Stomach (tissue), 9 donors: ENCODE data around the gene TARBP1. TPM values are rescaled to one million over a fixed set of nuclear protein-coding genes. Genes with fewer than 3 reads are reported as not detected.

Experiments used
- DNase-seq, 2 donors: peaks; one replicate each; pipeline versions ENCODE4 v3.0.0 to v3.0.0-alpha.2; 2013 to 2019
- H3K27ac ChIP-seq, 5 donors: fragments of 200-600 bp in 4 of 5; sonication (generic) in 4 of 5; one replicate each; pipeline ENCODE4 v1.5.1; 2013 to 2019; ENCODE audit warnings: mild to moderate bottlenecking in 1 of 5, moderate library complexity in 1 of 5
- H3K27me3 ChIP-seq, 3 donors: fragments of 200-600 bp; sonication (generic); one replicate each; pipeline ENCODE4 v1.5.1; 2017 to 2019; ENCODE audit warnings: mixed run types in 1 of 3
- H3K36me3 ChIP-seq, 4 donors: fragments of 200-600 bp; sonication (generic); 1 replicate in 3 of 4; 2 replicates in 1 of 4; pipeline ENCODE4 v1.5.1; 2016 to 2019
- H3K4me1 ChIP-seq, 4 donors: fragments of 200-600 bp; sonication (generic); one replicate each; pipeline ENCODE4 v1.5.1; 2016 to 2019
- H3K4me3 ChIP-seq, 4 donors: fragments of 200-600 bp; sonication (generic) in 3 of 4; one replicate each; pipeline ENCODE4 v1.5.1; 2016 to 2019; ENCODE audit warnings: mild to moderate bottlenecking in 1 of 4
- H3K9me3 ChIP-seq, 4 donors: fragments of 200-600 bp; sonication (generic); one replicate each; pipeline ENCODE4 v1.5.1; 2016 to 2019
- EP300 ChIP-seq: sonication (generic); formaldehyde crosslinking; IDR thresholded peaks from one replicate; pipeline ENCODE4 v1.6.1; 2017; ENCODE audit warnings: antibody characterized with exemption
- POLR2A ChIP-seq, 4 donors: fragments of 450-650 bp; IDR thresholded peaks; one replicate each; pipeline ENCODE4 v1.6.1; 2016; ENCODE audit warnings: antibody characterized with exemption in 4 of 4, control low read depth in 2 of 4, mild to moderate bottlenecking in 1 of 4, moderate library complexity in 1 of 4
- POLR2AphosphoS5 ChIP-seq, 3 donors: sonication (generic); formaldehyde crosslinking; IDR thresholded peaks; one replicate each; pipeline ENCODE4 v1.6.1; 2016; ENCODE audit warnings: antibody characterized with exemption in 3 of 3
- WGBS, 5 donors: extraction: QIAGEN DNeasy Blood & Tissue Kit in 3 of 5; methylation state at CpG; one replicate each; pipeline versions ENCODE4 v1.1.5 to v1.1.7; 2013 to 2018; 5-methylcytosine and 5-hydroxymethylcytosine counted together
- intact Hi-C: fragments of 100-400 bp; cut with DNase I; formaldehyde crosslinking; loops from one replicate; pipeline ENCODE4 v1.15.1; 2023; ENCODE audit warnings: low total_unique reads
- polyA plus RNA-seq, 3 donors: library from polyadenylated mRNA; stranded (reverse); fragments of 200-250 nt; gene quantifications; one replicate each; pipeline ENCODE4 v1.2.3, GENCODE V29; 2013
- total RNA-seq, 5 donors: library from RNA; depleted of rRNA; stranded (reverse); fragments of >200 nt; gene quantifications; one replicate each; pipeline versions ENCODE4 v1.1.0 to v1.2.3, GENCODE V29; 2014 to 2016
- TF ChIP-seq, protein P1 (sequence below), 7 experiments: fragments of 450-650 bp in 4 of 7; fragments of 200-600 bp in 3 of 7; sonication (generic) in 3 of 7; IDR thresholded peaks; one replicate each; pipeline ENCODE4 v1.5.1; 2016 to 2019; ENCODE audit warnings: antibody characterized with exemption in 7 of 7, control low read depth in 2 of 7, mild to moderate bottlenecking in 1 of 7
- donor health status: healthy with polysubstance abuse.
- donor health status: Bipolar disorder and iron deficiency.
- donor health status: healthy.

TARBP1 gene
- total and polyA plus RNA-seq, 8 donors, result 5.7 to 63.2 (median 30.3) TPM

DNA sequence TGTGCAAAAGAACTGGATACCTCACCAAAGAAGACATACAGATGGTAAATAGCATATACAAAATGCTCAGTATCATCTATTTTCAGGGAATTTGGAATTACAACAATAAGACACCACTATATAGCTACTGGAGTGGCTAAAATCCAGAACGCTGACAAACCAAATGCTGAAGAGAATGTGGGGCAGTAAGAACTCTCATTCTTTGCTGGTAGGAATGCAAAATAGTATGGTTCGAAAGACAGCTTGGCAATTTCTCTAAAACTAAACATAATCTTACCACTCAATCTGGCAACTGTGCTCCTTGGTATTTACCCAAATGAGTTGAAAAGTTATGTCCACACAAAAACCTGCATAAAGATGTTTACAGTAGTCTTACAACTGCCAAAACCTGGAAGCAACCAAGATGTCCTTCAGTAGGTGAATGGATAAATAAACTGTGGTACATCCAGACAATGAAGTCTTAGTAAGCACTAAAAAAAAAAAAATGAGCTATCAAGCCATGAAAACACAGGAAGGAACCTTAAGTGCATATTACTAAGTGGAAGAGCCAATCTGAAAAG, 26.5 kb downstream of the TARBP1 start:
- TF ChIP-seq EP300 (no peak), POLR2AphosphoS5 (IDR thresholded peaks at IDR 0.05) (peak in 1 of 3 donors; percentile 7)
- intact Hi-C loops, result no loop called here
- DNase-seq, result no peak

DNA sequence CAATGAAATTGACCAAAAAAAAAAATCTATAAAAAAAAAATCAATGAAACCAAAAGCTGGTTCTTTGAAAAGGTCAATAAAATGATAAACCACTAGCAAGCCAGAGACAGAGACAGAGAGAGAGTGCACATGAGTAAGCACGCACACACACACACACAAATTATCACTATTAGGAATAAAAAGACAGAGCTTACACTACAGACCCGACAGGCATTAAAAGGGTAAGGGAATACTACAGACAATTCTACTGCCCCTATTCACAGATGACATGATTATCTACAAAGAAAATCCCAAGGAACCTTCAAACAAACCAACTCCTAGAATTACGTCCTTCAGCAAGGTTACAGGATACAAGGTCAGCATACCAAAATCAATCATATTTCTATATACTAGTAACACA, 38.6 kb downstream of the TARBP1 start:
- H3K27me3 ChIP-seq, result no peaks in the 10 kb centered on the region
- DNase-seq, result no peak
- H3K27ac ChIP-seq, result no peak overlapping the region
- peaks cover 0 to 10% (median 7%) of the 10 kb centered on the region in 4 donors for H3K4me1 ChIP-seq
- TF ChIP-seq, protein P1, sequence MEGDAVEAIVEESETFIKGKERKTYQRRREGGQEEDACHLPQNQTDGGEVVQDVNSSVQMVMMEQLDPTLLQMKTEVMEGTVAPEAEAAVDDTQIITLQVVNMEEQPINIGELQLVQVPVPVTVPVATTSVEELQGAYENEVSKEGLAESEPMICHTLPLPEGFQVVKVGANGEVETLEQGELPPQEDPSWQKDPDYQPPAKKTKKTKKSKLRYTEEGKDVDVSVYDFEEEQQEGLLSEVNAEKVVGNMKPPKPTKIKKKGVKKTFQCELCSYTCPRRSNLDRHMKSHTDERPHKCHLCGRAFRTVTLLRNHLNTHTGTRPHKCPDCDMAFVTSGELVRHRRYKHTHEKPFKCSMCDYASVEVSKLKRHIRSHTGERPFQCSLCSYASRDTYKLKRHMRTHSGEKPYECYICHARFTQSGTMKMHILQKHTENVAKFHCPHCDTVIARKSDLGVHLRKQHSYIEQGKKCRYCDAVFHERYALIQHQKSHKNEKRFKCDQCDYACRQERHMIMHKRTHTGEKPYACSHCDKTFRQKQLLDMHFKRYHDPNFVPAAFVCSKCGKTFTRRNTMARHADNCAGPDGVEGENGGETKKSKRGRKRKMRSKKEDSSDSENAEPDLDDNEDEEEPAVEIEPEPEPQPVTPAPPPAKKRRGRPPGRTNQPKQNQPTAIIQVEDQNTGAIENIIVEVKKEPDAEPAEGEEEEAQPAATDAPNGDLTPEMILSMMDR (IDR thresholded peaks at IDR 0.05), result no peak
- TF ChIP-seq POLR2A (IDR thresholded peaks at IDR 0.05) (no peak), EP300 (no peak), POLR2AphosphoS5 (IDR thresholded peaks at IDR 0.05) (no peak)
- no peak overlapping the region for H3K4me3 ChIP-seq
- WGBS, 5 donors, result 90 to 98% (median 94%) methylated on average over 3 of the region's 3 CpGs
- peaks cover 7 to 51% (median 50%) of the 10 kb centered on the region in 4 donors for H3K36me3 ChIP-seq
- peaks cover 0 to 12% (median 0%) of the 10 kb centered on the region in 4 donors for H3K9me3 ChIP-seq
- intact Hi-C loops, result no loop called here

More for the DNA sequence above, 26.5 kb downstream of the TARBP1 start:
- Histone ChIP-seq H3K27ac (no peak overlapping the region), H3K9me3 (no peaks in the 10 kb centered on the region), H3K4me3 (no peak overlapping the region), H3K36me3 (peaks cover 0 to 53% (median 39%) of the 10 kb centered on the region in 4 donors), H3K4me1 (no peaks in the 10 kb centered on the region), H3K27me3 (no peaks in the 10 kb centered on the region)
- 51 to 71% (median 58%) methylated on average over 2 of the region's 2 CpGs for WGBS, 5 donors

DNA sequence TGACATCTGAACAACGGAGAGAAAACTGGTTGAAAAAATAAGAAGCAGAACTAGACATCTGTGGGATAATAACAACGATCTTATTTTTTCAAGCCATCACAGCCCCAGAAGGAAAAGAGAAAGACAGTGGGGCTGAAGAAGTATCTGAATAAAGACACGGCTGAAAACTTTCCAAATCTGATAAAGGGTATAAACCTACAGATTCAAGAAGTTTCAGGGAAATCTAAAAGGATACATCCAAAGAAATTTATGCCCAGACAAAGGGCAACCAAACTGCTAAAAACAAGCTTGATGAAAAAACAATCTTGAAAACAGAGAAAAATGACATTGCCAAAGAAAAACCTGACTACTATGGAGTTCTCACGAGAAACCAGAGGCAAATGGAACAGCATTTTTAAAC, 40.4 kb downstream of the TARBP1 start:
- DNase-seq, result no peak
- Histone ChIP-seq H3K27ac (no peak overlapping the region), H3K9me3 (peaks cover 0 to 12% (median 0%) of the 10 kb centered on the region in 4 donors), H3K27me3 (no peaks in the 10 kb centered on the region), H3K4me3 (no peak overlapping the region), H3K36me3 (peaks cover 0 to 51% (median 49%) of the 10 kb centered on the region in 4 donors), H3K4me1 (peaks cover 0 to 10% (median 7%) of the 10 kb centered on the region in 4 donors)
- TF ChIP-seq, protein P1 (IDR thresholded peaks at IDR 0.05), result no peak
- TF ChIP-seq POLR2AphosphoS5 (IDR thresholded peaks at IDR 0.05), result no peak
- TF ChIP-seq POLR2A (IDR thresholded peaks at IDR 0.05), result no peak
- TF ChIP-seq EP300, result no peak
- intact Hi-C loops, result no loop called here
- 89 to 96% (median 95%) methylated on average over 4 of the region's 4 CpGs for WGBS, 5 donors

DNA sequence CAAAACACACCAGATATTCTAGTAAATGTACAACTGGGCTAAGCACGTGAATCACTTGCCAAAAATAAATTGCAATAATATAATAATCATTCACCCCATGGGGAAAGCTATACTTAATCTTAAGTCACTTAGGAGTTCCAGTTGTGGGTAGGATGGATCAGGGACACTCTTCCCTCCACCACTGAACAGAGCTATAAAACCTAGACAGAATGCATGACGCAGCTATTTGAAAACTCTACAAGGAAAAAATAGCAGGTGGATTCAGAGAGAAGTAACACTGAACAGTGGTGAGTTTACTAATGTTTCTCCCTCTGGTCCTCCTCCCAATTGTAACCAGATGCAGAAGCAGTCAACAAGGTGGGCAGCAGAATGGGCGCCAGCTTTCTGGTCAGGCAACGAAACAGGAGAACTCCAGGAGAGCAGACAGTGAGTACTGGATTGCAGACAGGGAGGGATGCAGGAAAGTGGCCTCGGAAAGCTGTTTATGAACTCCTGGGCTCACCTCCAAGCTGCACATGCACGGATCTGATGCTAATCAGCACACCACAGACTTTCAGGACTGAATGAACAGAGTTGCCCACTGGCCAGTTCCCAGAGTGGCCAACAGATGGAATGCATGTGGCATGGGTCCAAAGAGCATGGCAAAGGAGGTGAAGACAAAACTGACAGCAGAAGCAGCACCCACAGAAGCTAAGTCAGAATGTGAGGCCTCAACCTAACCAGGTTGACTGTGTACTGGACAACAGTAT, 41.4 kb downstream of the TARBP1 start:
- Histone ChIP-seq H3K36me3 (peaks cover 0 to 55% (median 49%) of the 10 kb centered on the region in 4 donors), H3K27ac (no peak overlapping the region), H3K9me3 (peaks cover 0 to 12% (median 0%) of the 10 kb centered on the region in 4 donors), H3K27me3 (no peaks in the 10 kb centered on the region), H3K4me1 (peaks cover 0 to 10% (median 7%) of the 10 kb centered on the region in 4 donors), H3K4me3 (no peak overlapping the region)
- intact Hi-C loops, result no loop called here
- DNase-seq, result peak in 1 of 2 donors; percentile 59
- whole genome bisulfite sequencing, 5 donors, result 50 to 63% (median 54%) methylated on average over 6 of the region's 6 CpGs
- TF ChIP-seq, protein P1 (IDR thresholded peaks at IDR 0.05), result no peak
- TF ChIP-seq POLR2A (IDR thresholded peaks at IDR 0.05) (no peak), POLR2AphosphoS5 (IDR thresholded peaks at IDR 0.05) (no peak), EP300 (no peak)
